Measurements from ENCODE around the gene WDR62.

The WDR62 gene

GRCh38 chr19:36120092-36120983 is 65.6 kb downstream of the WDR62 start (continued):
- TF ChIP-seq AEBP2 (tag by site-specific recombination; IDR thresholded peaks at IDR 0.05; ENCODE audit: borderline replicate concordance) (no peak), ZNF843 (tag by site-specific recombination; IDR thresholded peaks at IDR 0.05) (no peak), TRIM28 (IDR thresholded peaks at IDR 0.05; ENCODE audit: borderline replicate concordance, low read length) (peak; percentile 54; the same call in 1 of the 2 replicates), ZNF175 (tag by site-specific recombination; IDR thresholded peaks at IDR 0.05) (no peak), ZNF558 (tag by site-specific recombination; IDR thresholded peaks at IDR 0.05) (no peak), ZNF121 (tag by site-specific recombination; IDR thresholded peaks at IDR 0.05) (no peak), ZBTB21 (tag by site-specific recombination; IDR thresholded peaks at IDR 0.05) (no peak), SETDB1 (IDR thresholded peaks at IDR 0.05; ENCODE audit: insufficient read length, low read length) (no peak), ZNF707 (tag by site-specific recombination; IDR thresholded peaks at IDR 0.05) (no peak), ZNF692 (tag by site-specific recombination; IDR thresholded peaks at IDR 0.05) (no peak), ZNF211 (tag by site-specific recombination; IDR thresholded peaks at IDR 0.05; ENCODE audit: low read depth) (no peak), ZSCAN16 (tag by site-specific recombination; IDR thresholded peaks at IDR 0.05) (no peak; the same call in 1 of the 2 replicates), ZNF610 (tag by site-specific recombination; IDR thresholded peaks at IDR 0.05; ENCODE audit: borderline replicate concordance) (0 out of 2 replicates have a peak, but pooled peaks have one; percentile 72), ZNF202 (tag by site-specific recombination; IDR thresholded peaks at IDR 0.05; ENCODE audit: borderline replicate concordance) (no peak), ZBTB48 (tag by site-specific recombination; IDR thresholded peaks at IDR 0.05) (peak; percentile 44; the same call in 1 of the 2 replicates), ZNF416 (tag by site-specific recombination; IDR thresholded peaks at IDR 0.05) (no peak), ZNF555 (tag by site-specific recombination; conservative IDR thresholded peaks at IDR 0.05) (no peak), BCL11B (tag by site-specific recombination; IDR thresholded peaks at IDR 0.05; ENCODE audit: low read depth) (no peak), ZNF133 (tag by site-specific recombination; IDR thresholded peaks at IDR 0.05) (no peak), GLIS2 (tag by site-specific recombination; IDR thresholded peaks at IDR 0.05) (no peak), ZBTB17 (tag by site-specific recombination; IDR thresholded peaks at IDR 0.05) (peak; percentile 75), SP7 (tag by site-specific recombination; IDR thresholded peaks at IDR 0.05) (peak; percentile 61; the same call in 1 of the 2 replicates), ZBTB11 (tag by site-specific recombination; conservative IDR thresholded peaks at IDR 0.05; ENCODE audit: low read depth) (no peak), ZNF664 (tag by site-specific recombination; IDR thresholded peaks at IDR 0.05) (no peak), SCRT2 (tag by site-specific recombination; IDR thresholded peaks at IDR 0.05) (peak; percentile 83), ZNF354C (tag by site-specific recombination; IDR thresholded peaks at IDR 0.05; ENCODE audit: borderline replicate concordance, low read depth) (no peak), ZBTB6 (tag by site-specific recombination; IDR thresholded peaks at IDR 0.05) (no peak; the same call in 1 of the 2 replicates), TCF7L2 (IDR thresholded peaks at IDR 0.05; ENCODE audit: borderline replicate concordance, low read depth, low read length) (no peak)
- TF ChIP-seq, protein P1, sequence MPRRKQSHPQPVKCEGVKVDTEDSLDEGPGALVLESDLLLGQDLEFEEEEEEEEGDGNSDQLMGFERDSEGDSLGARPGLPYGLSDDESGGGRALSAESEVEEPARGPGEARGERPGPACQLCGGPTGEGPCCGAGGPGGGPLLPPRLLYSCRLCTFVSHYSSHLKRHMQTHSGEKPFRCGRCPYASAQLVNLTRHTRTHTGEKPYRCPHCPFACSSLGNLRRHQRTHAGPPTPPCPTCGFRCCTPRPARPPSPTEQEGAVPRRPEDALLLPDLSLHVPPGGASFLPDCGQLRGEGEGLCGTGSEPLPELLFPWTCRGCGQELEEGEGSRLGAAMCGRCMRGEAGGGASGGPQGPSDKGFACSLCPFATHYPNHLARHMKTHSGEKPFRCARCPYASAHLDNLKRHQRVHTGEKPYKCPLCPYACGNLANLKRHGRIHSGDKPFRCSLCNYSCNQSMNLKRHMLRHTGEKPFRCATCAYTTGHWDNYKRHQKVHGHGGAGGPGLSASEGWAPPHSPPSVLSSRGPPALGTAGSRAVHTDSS (tag by site-specific recombination; IDR thresholded peaks at IDR 0.05), result no peak
- TF ChIP-seq, protein P2, sequence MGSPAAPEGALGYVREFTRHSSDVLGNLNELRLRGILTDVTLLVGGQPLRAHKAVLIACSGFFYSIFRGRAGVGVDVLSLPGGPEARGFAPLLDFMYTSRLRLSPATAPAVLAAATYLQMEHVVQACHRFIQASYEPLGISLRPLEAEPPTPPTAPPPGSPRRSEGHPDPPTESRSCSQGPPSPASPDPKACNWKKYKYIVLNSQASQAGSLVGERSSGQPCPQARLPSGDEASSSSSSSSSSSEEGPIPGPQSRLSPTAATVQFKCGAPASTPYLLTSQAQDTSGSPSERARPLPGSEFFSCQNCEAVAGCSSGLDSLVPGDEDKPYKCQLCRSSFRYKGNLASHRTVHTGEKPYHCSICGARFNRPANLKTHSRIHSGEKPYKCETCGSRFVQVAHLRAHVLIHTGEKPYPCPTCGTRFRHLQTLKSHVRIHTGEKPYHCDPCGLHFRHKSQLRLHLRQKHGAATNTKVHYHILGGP (tag by site-specific recombination; IDR thresholded peaks at IDR 0.05), result no peak

Measured in HEK293 (cell line).